Naive thymus-derived CD4-positive, alpha-beta T cell (primary cell): ENCODE data around the gene ATPAF2. TPM values are rescaled to one million over a fixed set of nuclear protein-coding genes. Genes with fewer than 3 reads are reported as not detected.

Experiments used
- ATAC-seq: fragments of 150-1000 bp; cut with Tn5 transposase; 2 replicates; pipeline ENCODE4 v1.10.0; 2021; ENCODE audit warnings: mild to moderate bottlenecking, moderate library complexity
- CTCF ChIA-PET: fragments of 350-600 bp; sonication (Branson Sonifier 250); formaldehyde crosslinking; loops from one replicate; lab custom pipeline; 2021; ENCODE audit warnings: antibody characterized with exemption; lab: Charles Lee
- POLR2A ChIA-PET: fragments of 350-600 bp; sonication (Branson Sonifier 250); formaldehyde crosslinking; loops from one replicate; lab custom pipeline; 2021; ENCODE audit warnings: antibody characterized with exemption, inconsistent platforms; lab: Charles Lee
- DNase-seq, 9 donors: peaks; one replicate each; pipeline versions ENCODE4 v3.0.0 to v3.0.0-alpha.2; 2020 to 2022; ENCODE audit warnings: mixed read lengths in 1 of 9
- H3K27ac ChIP-seq: one replicate; pipeline ENCODE4 v1.7.0; 2013; ENCODE audit warnings: mild to moderate bottlenecking, low read depth, low read length, moderate library complexity
- H3K27me3 ChIP-seq, 2 donors: one replicate each; pipeline ENCODE4 v1.7.0; 2013; ENCODE audit warnings: low read length in 2 of 2, mild to moderate bottlenecking in 2 of 2, moderate library complexity in 2 of 2; ENCODE audit not compliant: control insufficient read depth in 2 of 2, insufficient read depth in 2 of 2
- H3K36me3 ChIP-seq, 3 experiments: 1 replicate in 2 of 3; 2 replicates in 1 of 3; pipeline ENCODE4 v1.7.0; 2013; ENCODE audit warnings: low read length in 3 of 3, mild to moderate bottlenecking in 3 of 3, moderate library complexity in 1 of 3; ENCODE audit not compliant: insufficient read depth in 3 of 3, control insufficient read depth in 2 of 3
- H3K4me1 ChIP-seq, 2 donors: one replicate each; pipeline ENCODE4 v1.7.0; 2013; ENCODE audit warnings: low read length in 2 of 2, mild to moderate bottlenecking in 2 of 2, moderate library complexity in 1 of 2; ENCODE audit not compliant: control insufficient read depth in 2 of 2, insufficient read depth in 2 of 2
- H3K4me3 ChIP-seq: 2 replicates; pipeline ENCODE4 v1.7.0; 2013; ENCODE audit warnings: mild to moderate bottlenecking, low read length
- H3K9me3 ChIP-seq, 3 experiments: 1 replicate in 2 of 3; 2 replicates in 1 of 3; pipeline ENCODE4 v1.7.0; 2013; ENCODE audit warnings: low read length in 3 of 3; ENCODE audit not compliant: control insufficient read depth in 2 of 3
- H3K27ac Mint-ChIP-seq, 9 donors: one replicate each; pipeline ENCODE4 v1.8.0; 2020 to 2022; ENCODE audit warnings: mixed read lengths in 9 of 9, mild to moderate bottlenecking in 8 of 9, moderate library complexity in 5 of 9, inconsistent platforms in 2 of 9
- H3K27me3 Mint-ChIP-seq, 5 donors: one replicate each; pipeline ENCODE4 v1.8.0; 2021 to 2022; ENCODE audit warnings: mixed read lengths in 5 of 5, mild to moderate bottlenecking in 1 of 5
- H3K36me3 Mint-ChIP-seq, 5 donors: one replicate each; pipeline ENCODE4 v1.8.0; 2020 to 2022; ENCODE audit warnings: mixed read lengths in 5 of 5, mild to moderate bottlenecking in 3 of 5, inconsistent platforms in 1 of 5
- H3K4me1 Mint-ChIP-seq, 7 donors: one replicate each; pipeline ENCODE4 v1.8.0; 2020 to 2022; ENCODE audit warnings: mixed read lengths in 7 of 7, mild to moderate bottlenecking in 3 of 7, inconsistent platforms in 1 of 7
- H3K4me3 Mint-ChIP-seq, 10 donors: one replicate each; pipeline ENCODE4 v1.8.0; 2020 to 2022; ENCODE audit warnings: mild to moderate bottlenecking in 10 of 10, mixed read lengths in 10 of 10, moderate library complexity in 6 of 10, inconsistent platforms in 2 of 10
- H3K9me3 Mint-ChIP-seq, 11 donors: one replicate each; pipeline ENCODE4 v1.8.0; 2020 to 2022; ENCODE audit warnings: mixed read lengths in 11 of 11, mild to moderate bottlenecking in 4 of 11, inconsistent platforms in 1 of 11, moderate library complexity in 1 of 11
- intact Hi-C, 2 donors: fragments of 100-400 bp; cut with micrococcal nuclease; formaldehyde crosslinking; loops; one replicate each; pipeline ENCODE4 v1.15.1; 2023
- polyA plus RNA-seq, 2 donors: library from polyadenylated mRNA; unstranded; fragments of 300-500 nt; fragmentation: Illumina TruSeq; gene quantifications; one replicate each; pipeline ENCODE4 v1.2.3, GENCODE V29; 2021
- total RNA-seq, 6 experiments: library from RNA in 5 of 6; stranded (reverse) in 5 of 6; gene quantifications; 1 replicate in 5 of 6; 2 replicates in 1 of 6; pipeline ENCODE4 v1.2.3 and lab custom pipeline; 2021 to 2026

The ATPAF2 gene
- total and polyA plus RNA-seq, 7 experiments from 2014 or later, result 16.3 to 36.7 (median 31.4) TPM

DNA sequence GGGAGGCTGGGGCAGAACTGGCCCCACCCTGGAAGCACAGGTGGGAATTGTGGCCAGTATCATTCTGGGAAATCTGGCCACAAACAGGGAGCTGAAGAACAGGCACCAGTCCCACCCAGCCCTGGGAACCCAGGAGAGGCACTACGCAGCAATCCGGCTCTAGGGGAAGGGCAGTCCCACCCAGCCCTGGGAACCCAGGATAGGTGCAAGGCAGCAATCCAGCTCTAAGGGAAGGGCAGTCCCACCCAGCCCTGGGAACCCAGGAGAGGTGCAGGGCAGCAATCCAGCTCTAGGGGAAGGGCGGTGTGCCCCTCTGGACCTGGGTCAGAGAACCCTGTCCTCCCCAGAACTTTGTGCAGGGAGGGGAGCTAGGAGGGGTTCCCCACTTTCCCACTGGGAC lies 59.2 kb downstream of the ATPAF2 start:
- H3K27ac Mint-ChIP-seq, result no peak overlapping the region
- intact Hi-C loops, result loop anchor here in 1 of 2 donors (10.0 kb wide), 1 partner anchor 675 kb away; the partner anchor contains the start of gene NT5M
- Histone ChIP-seq H3K9me3 (no peaks in the 10 kb centered on the region), H3K4me1 (no peaks in the 10 kb centered on the region), H3K27ac (no peak overlapping the region), H3K36me3 (no peaks in the 10 kb centered on the region), H3K27me3 (no peaks in the 10 kb centered on the region), H3K4me3 (no peak overlapping the region)
- H3K4me1 Mint-ChIP-seq, result peaks cover 0 to 13% (median 0%) of the 10 kb centered on the region in 7 donors
- DNase-seq, result no peak
- no peaks in the 10 kb centered on the region for H3K9me3 Mint-ChIP-seq
- no peak for ATAC-seq
- H3K27me3 Mint-ChIP-seq, result no peaks in the 10 kb centered on the region
- no peak overlapping the region for H3K4me3 Mint-ChIP-seq
- ChIA-PET POLR2A (interaction anchor here (0.6 kb wide), 2 partner anchors 88 to 89 kb away, joined by 4 read pairs; no protein-coding TSS in a partner anchor), CTCF (no interaction called here)
- no peaks in the 10 kb centered on the region for H3K36me3 Mint-ChIP-seq

DNA sequence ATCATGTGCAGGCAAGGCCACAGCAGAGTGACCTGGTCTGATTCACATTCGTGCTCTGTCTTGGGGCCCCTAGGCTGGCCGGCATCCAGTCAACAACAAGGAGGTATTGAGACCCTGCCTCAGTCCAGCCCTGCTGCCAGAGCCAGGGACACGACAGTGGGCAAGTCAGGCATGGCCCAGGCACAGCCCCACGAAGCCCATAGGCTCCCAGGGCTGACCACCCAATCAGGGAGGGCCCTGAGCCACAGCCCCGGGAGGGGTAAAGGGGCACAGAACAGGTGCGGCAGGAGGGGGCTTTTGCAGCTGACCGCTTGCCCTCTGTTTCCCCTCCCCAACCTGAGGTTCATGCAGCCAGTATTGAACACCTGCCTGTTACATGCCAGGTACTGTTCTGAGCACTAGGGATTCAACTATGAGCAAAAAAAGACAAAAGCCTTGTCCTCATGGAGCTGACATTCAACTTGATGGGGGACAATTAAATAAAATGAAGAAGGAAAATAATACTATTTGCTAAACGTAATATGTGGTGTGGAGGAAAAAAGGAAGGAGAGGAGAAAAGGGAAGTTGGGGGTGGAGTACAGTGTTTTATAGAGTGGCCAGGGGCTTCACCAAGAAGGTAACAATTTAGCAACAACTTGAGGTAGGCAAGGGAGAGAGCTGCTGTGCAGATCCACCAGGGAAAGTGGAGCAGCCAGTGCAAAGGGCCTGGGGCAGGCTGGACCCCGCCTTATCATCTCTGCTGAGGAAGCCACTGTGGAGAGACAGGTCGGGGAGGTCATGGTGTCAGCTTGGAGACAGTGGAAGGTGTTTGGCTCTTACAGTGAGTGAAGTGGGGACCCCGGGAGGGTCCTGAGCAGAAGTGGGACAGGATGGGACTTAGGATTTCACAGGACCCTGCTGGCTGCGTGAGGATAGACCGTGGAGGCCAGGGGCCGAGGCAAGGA lies 60.2 kb downstream of the ATPAF2 start:
- ATAC-seq (no peak), DNase-seq (no peak)
- no peaks in the 10 kb centered on the region for H3K27me3 Mint-ChIP-seq
- Histone ChIP-seq H3K4me3 (no peak overlapping the region), H3K9me3 (no peaks in the 10 kb centered on the region), H3K4me1 (no peaks in the 10 kb centered on the region), H3K36me3 (no peaks in the 10 kb centered on the region), H3K27me3 (no peaks in the 10 kb centered on the region), H3K27ac (no peak overlapping the region)
- H3K36me3 Mint-ChIP-seq, result no peaks in the 10 kb centered on the region
- intact Hi-C loops, result loop anchor here in 1 of 2 donors (10.0 kb wide), 1 partner anchor 674 kb away; the partner anchor contains the start of gene NT5M
- peaks cover 0 to 18% (median 2%) of the 10 kb centered on the region in 7 donors for H3K4me1 Mint-ChIP-seq
- ChIA-PET CTCF (no interaction called here), POLR2A (no interaction called here)
- H3K9me3 Mint-ChIP-seq, result no peaks in the 10 kb centered on the region
- no peak overlapping the region for H3K4me3 Mint-ChIP-seq
- H3K27ac Mint-ChIP-seq, result no peak overlapping the region

DNA sequence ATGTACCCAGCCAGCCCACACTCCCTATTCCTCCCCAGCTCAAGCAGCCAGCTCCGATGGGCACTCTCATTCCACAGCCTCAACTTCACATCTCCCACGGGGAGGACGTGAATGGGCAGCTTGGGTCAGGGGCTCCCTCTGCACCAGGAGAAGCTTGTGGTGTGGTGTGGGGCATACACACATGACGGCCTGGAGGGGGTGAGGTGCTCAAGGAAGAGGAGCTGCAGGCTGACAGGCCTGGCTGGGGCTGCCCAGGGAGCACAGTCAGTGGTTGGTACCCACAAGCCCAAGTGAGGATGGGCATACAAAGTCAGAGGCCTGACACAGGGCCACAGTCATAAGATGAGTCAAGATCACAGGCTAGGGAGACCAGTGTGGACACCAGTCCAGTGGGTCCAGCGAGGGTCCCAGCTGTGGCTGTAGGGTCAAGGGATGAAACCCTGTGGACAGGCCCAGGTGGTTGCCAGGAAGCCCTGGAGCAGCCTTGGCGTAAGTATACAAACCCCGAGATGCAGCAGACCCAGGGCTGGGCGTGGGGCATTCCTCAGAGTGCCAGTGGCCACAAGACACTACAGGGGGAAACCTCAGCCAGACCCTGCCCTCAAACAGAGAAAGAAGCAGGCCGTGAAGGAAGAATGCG lies 61.9 kb downstream of the ATPAF2 start:
- H3K27me3 Mint-ChIP-seq, result no peaks in the 10 kb centered on the region
- no peak for DNase-seq
- no peak overlapping the region for H3K4me3 ChIP-seq
- H3K27ac Mint-ChIP-seq, result peak overlapping the region in 1 of 9 donors; percentile 20
- no peaks in the 10 kb centered on the region for H3K9me3 Mint-ChIP-seq
- no peak overlapping the region for H3K27ac ChIP-seq
- peaks cover 8 to 19% (median 13%) of the 10 kb centered on the region in 7 donors for H3K4me1 Mint-ChIP-seq
- H3K27me3 ChIP-seq, result no peaks in the 10 kb centered on the region
- no peak overlapping the region for H3K4me3 Mint-ChIP-seq
- intact Hi-C loops, result loop anchor here in 1 of 2 donors (10.0 kb wide), 1 partner anchor 672 kb away; the partner anchor contains the start of gene NT5M
- POLR2A ChIA-PET, result no interaction called here
- CTCF ChIA-PET, result no interaction called here
- ATAC-seq, result no peak
- H3K9me3 ChIP-seq, result no peaks in the 10 kb centered on the region
- no peaks in the 10 kb centered on the region for H3K36me3 ChIP-seq
- peaks cover 5 to 6% of the 10 kb centered on the region in 2 donors for H3K4me1 ChIP-seq
- no peaks in the 10 kb centered on the region for H3K36me3 Mint-ChIP-seq

DNA sequence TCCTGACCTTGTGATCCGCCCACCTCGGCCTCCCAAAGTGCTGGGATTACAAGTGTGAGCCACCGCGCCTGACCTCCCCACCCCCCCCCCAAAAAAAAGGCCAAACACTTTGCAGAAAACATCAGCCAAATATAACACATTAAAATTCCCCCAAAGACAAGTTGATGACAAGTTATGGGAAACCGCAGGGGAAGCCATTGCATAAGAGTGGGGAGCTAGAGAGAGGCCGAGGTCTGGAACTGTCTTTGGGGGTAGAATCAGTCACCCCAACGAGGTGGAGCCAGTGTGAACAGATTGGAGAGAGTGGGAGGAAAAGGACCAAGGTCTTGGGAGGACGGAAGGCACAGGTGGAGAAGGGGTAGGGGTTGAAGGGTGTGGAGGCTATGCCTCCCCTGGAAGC lies 63.5 kb downstream of the ATPAF2 start:
- ATAC-seq (no peak), DNase-seq (no peak)
- POLR2A ChIA-PET, result no interaction called here
- peak overlapping the region in 2 of 9 donors; percentile 5 to 64 for H3K27ac Mint-ChIP-seq
- H3K9me3 ChIP-seq, result no peaks in the 10 kb centered on the region
- CTCF ChIA-PET, result no interaction called here
- no peaks in the 10 kb centered on the region for H3K27me3 ChIP-seq
- no peak overlapping the region for H3K4me3 ChIP-seq
- no peaks in the 10 kb centered on the region for H3K36me3 ChIP-seq
- H3K4me1 ChIP-seq, result peaks cover 14 to 17% of the 10 kb centered on the region in 2 donors
- H3K36me3 Mint-ChIP-seq, result no peaks in the 10 kb centered on the region
- H3K9me3 Mint-ChIP-seq, result no peaks in the 10 kb centered on the region
- peaks cover 18 to 29% (median 23%) of the 10 kb centered on the region in 7 donors for H3K4me1 Mint-ChIP-seq
- intact Hi-C loops, result loop anchor here in 1 of 2 donors (10.0 kb wide), 1 partner anchor 671 kb away; the partner anchor contains the start of gene NT5M
- H3K27ac ChIP-seq, result no peak overlapping the region
- H3K4me3 Mint-ChIP-seq, result no peak overlapping the region
- no peaks in the 10 kb centered on the region for H3K27me3 Mint-ChIP-seq

DNA sequence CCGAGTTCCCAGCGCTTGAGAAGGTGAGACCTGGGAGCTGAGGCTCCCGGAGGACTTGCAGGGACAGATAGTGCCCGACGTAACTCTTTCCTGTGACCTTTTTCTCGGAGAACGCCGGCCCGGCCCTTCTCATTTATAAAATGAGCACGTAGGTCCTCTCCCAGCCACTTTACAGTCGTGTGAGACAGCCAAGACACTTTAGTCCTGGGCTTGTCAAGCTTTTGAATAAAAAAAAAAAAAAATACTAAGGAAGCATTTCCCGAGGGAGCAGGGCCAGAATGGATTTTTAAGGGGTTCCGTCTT lies 66.1 kb downstream of the ATPAF2 start:
- Mint-ChIP-seq H3K27me3 (no peaks in the 10 kb centered on the region), H3K36me3 (no peaks in the 10 kb centered on the region), H3K4me1 (peaks cover 30 to 51% (median 39%) of the 10 kb centered on the region in 7 donors), H3K27ac (peak overlapping the region; percentile 80 to 98 (median 92)), H3K9me3 (no peaks in the 10 kb centered on the region), H3K4me3 (peak overlapping the region; percentile 85 to 98 (median 97))
- Histone ChIP-seq H3K9me3 (no peaks in the 10 kb centered on the region), H3K4me1 (peaks cover 14 to 26% of the 10 kb centered on the region in 2 donors), H3K4me3 (peak overlapping the region; percentile 62), H3K27me3 (no peaks in the 10 kb centered on the region), H3K27ac (peak overlapping the region; percentile 63), H3K36me3 (no peaks in the 10 kb centered on the region)
- intact Hi-C loops, result loop anchor here (1.0 to 10.0 kb wide), 23 partner anchors 13 to 1556 kb away; partner anchors contain the start of genes ALKBH5 (in 2 of the 2), ATPAF2 (in 2 of the 2), DRG2 (in 2 of the 2) and GID4 (in 2 of the 2)
- DNase-seq, result no peak
- no peak for ATAC-seq
- CTCF ChIA-PET, result interaction anchor here (0.5 to 2.8 kb wide), 6 partner anchors 12 to 653 kb away, joined by 3 to 12 read pairs (median 4); no protein-coding TSS in a partner anchor
- POLR2A ChIA-PET, result interaction anchor here (0.6 to 3.4 kb wide), 9 partner anchors 12 to 293 kb away, joined by 3 to 62 read pairs (median 4); partner anchors contain the start of genes ALKBH5 and SREBF1
